ENCODE data around the gene ELAVL1.

The ELAVL1 gene

DNA sequence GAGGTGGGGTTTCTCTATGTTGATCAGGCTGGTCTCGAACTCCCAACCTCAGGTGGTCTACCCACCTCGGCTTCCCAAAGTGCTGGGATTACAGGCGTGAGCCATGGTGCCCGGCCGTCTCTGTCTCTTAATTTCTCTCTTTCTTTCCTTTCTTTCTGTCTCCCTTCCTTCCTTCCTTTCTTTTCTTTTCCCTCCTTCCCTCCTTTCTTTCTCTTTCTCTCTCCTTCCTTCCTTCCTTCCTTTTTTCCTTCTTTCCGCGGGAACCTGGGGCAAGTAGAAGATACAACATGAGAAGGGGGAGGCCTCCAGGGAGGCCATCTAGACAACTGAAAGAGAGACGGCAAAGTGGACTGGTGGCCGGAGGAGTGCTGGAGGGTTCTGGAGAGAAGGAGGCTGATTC lies 15.2 kb upstream of the ELAVL1 start:
- no peak for DNase-seq

DNA sequence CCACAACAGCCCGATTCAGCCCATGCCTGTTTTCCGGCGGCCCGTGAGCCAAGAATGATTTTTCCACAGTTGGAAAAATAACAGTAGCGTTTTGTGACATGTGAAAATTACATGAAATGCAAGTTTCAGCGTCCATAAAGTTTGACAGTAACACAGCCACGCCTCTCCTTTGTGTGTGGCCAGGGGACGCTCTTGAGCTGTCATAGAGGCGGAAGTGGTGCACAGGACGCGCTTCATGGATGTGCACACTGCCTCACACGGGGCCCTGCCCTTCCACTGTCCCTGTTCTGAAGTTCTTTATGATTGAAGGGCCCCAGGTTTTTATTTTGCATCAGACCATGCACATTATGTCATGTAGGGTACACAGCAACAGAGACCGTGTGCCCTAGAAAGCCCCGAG lies 12.4 kb upstream of the ELAVL1 start:
- DNase-seq: no peak

DNA sequence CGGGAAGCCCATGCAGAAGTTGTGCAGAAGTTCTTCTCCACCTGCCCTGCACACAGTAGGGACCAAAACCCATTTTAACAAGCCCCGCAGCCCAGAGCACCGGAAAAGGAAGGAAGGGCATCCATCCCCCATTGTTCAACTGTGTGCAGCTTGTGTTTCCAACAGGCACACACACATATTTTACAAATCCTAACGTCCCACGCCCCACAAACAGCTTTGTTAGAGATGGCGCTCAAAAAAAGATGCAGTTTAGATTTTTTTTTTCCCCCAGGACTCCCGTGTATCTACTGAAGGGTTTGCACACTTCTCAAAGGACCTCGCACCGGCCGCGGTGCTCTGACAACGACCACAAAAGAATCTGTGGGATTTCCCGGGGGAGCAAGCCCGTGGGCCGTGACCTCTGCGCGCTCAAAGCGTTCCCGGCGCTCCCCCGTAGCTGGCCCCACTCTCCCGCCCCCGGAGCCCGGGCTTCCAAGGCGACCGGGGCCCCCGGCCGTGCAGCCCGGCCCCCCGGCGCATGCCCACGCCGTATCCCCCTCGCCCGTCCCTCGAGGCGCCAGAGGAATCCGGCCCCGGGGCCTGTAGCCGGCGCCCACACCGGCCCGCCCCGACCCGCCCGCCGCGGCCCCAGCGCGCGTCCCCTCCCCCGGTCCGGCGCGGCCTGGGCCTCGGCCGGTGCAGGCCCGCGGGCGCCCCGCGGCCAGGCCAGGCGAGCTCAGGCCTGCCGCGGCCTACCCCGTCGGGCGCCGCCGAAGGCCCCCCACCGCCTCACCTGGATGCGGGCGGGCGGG lies 523 bp downstream of the ELAVL1 start:
- DNase-seq: no peak

DNA sequence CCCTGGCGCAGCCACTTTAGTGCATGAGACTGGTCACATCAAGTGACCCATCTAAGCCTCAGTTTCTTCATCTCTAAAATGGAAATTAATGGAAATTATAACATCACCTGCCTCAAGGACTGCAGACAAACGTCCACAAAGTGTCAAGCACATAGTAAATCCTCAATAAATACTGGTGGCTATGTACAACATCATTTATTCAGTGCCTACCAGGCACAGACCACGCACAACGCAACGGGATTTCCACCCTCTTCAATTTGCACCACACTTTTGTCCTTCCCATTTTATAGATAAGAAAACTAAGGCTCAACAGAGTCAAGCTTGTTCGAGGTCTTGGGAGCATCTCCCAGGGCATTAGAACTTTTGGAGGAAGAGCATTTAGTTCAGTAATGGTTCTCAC lies 1.4 kb downstream of the ELAVL1 start:
- no peak for DNase-seq

DNA sequence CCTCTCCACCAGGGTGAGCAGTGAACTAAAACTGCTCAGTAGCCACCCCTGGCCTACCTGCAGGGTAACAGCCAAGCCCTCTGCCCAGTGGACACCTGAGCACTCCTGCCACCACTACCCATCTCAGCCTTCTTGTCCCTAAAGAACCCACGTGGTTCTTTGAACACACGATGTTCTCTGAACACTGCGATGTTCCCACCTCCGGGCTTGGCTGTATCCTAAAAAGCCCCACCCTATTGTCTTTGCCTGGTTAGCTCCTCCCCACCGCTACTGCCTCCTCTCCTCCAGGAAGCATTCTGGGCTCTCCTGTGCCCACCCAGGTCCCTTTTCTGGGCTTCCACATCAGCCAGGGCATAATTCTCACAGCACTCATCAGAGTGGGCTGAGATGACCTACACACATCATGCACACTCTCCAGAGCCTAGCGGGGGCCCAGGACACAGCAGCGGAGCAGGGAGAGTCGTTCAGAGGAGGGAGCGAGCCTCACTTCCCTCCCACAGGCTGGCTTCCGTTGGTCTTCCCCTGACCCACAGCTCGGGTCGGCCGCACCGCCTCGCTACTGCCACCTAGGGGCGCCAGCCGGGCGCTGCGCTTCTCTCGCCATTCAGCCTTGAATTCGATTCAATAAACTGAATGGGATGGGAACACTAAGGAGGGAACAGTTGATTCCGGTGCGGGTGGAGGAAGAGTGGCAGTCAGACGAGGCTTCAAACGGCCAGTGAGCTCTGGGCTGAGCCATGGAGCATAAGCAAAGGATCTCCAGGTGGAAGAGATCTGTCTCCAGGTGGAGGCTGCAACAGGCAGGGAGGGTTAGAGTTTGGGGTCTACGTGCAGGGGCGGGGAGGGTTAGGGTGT lies 3.2 kb downstream of the ELAVL1 start:
- DNase-seq: peak in 13 of 14 donors; percentile 8 to 83 (median 50)

DNA sequence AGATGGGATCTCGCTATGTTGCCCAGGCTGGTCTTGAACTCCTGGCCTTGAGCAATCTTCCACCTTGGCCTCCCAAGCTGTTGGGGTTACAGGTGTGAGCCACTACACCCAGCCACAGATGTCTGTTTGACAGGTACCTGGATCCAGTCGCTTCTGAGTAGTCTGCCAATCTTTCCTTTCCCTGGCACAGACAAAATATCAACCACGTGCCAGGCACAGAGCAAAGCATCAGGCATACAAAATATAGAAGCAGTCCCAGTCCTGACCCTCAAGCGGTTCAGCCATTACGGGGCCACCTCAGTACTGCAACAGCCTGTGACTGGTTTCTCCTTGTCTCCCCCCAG lies 3.8 kb downstream of the ELAVL1 start:
- peak in 1 of 14 donors; percentile 43 for DNase-seq

DNA sequence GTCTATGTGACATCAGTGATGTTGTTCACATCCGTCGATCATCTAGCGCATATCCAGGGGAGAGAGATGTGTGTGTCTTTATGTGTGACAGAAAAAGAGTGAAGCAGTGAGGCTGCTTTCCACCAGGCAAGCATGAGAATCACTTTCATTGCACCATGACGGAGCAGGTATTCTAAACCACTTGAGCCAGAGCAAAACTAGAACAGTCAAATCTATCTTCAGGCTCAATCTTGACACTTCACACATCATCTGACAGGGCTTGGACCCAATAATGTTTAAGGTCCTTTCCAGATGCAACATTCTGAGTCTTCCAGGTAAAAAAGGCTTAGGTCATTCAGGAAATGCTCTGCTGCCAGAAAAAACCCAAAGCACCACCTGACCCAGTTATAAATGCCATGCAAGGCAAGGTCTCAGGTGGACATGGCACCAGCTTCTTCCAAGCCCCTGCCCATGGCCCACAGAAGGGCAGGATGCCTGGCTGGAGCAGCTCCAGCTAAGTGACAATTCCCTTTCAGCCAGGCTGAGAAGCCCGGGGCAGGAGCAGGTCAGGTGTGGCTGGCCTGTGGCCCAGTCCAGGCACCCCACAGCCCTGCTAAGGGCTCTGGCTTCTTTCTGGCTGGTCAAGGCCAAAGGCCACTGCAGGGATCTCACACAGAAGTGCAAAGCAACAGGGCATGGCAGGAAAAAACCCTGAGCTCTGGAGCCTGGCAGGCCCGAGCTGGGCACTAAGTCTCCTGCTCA lies 5.0 kb downstream of the ELAVL1 start:
- DNase-seq: no peak

DNA sequence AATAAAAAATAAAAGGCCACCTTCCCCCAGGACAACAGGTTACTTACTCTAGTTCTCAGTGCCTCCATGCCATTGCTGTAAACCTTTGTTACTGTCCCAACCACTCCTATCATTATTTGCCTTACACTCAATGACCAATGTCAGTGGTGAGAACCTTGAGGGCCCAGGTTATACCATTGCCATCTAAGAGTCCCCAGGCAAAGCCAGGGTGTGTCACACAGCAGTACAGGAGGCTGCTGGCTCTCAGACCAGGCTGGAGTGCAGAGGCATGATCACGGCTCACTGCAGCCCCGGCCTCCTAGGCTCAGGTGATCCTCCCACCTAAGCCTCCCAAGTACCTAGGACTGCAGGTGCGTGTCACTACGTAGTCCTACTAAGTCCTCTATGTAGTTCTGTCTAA lies 6.1 kb downstream of the ELAVL1 start:
- no peak for DNase-seq

DNA sequence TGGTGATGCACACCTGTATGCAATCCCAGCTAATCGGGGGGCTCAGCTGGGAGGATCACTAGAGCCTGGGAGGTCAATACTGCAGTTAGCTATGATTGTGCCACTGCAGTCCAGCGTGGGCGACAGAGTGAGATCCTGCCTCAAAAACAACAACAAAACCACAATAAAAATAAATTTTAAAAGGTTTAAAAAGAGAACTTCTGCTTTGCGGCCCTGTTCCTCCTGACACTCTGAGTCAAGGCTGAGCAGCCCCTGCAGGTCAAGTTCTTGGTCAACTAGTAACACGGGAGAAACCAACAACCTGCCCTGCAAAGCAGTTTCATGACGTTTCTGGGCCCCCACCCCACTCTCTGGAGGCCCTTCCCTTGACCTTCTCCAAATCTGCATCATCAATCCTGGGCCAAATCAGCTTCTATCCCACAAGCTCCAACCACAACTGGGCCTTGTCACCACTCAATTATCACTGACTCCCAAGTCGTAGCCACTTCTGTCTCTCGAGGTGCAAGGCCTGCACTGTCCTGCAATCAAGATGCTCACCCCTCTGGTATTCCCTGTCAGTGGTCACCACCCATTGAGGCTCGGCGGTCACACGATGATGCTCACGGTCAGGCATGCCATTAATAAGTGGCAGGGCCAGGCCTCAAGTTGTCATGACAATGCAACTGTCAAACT lies 7.5 kb downstream of the ELAVL1 start:
- no peak for DNase-seq

DNA sequence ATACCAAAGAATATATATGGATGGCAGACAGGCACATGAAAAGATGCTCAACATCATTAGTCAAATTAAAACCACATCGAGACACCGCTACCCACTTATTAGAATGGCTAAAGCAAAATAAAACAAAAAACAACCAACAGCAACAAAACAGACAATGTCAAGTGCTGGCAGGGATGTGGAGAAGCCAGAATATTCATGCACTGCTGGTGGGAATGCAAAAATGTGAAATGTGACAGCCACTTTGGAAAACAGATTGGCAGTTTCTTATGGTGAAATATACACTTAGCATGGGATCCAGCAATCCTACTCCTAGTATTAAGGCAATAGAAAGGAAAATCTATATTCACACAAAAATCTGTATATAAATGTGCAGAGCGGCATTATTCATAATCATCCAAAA lies 8.6 kb downstream of the ELAVL1 start:
- no peak for DNase-seq

DNA sequence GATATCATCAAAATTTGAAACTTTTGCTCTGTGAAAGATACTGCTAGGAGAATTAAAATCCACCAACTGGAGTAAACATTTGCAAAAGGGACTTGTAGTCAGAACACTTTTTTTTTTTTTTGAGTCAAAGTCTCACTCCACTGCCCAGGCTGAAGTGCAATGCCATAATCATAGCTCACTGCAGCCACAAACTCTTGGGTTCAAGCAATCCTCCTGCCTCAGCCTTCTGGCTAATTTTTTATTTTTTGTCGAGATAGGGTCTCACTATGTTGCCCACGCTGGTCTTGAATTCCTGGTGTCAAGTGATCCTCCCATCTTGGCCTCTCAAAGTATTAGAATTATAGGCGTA lies 9.7 kb downstream of the ELAVL1 start:
- DNase-seq: no peak

DNA sequence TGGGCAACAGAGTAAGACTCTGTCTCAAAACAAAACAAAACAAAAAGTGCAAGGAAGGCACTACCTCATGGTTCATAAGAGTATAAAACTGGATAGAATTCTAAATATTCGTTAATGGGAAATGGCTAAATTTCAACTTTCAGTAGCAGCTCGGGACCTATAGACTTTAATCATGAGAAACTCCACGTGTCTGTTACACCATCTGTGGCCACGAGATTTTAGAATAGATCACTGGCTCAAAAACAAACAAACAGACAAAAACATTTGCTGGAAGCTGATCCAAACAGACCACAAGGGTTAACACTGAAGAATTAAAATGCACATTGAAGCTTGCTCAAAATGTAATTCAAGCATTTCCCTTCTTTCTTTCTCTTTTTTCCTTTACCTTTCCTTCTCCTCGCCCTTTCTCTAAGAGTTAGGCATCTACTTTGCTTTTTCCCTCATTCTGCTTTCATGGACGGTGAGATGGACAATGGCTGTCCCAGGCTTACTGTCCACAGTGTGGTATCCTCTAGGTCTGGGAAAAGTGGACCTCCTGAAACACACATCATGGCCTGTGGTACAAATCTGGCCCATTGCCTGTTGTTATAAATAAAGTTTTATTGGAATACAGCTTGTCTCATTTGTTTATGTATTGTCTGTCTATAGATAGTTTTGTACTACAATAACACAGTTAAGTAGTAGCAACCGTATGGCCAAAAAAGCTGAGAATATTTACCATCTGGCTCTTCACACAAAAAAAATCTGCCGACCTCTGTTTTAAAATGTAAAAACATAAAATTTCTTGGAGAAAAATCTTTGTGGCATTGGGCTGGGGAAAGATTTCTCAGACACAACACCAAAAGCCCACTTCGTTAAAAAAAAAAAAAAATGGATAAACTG lies 10.3 kb downstream of the ELAVL1 start:
- DNase-seq: no peak

DNA sequence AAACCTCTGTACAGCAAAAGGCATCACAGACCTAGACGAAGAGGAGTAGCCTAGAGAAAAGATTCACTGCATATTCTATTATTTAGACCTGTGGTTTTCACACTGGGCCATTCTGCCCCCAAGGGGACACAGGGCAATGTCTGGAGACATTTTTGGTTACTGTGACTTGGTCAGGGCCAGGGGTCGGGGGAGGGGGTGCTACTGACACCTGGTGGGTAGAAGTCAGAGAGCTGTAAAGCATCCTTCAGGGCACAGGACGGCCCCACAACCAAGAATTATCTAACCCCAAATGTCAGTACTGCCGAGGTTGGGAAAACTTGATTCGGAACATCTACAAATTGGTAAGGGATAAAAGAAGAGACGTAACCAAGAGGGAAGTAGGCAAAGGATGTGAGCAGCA lies 11.3 kb downstream of the ELAVL1 start:
- DNase-seq: no peak

DNA sequence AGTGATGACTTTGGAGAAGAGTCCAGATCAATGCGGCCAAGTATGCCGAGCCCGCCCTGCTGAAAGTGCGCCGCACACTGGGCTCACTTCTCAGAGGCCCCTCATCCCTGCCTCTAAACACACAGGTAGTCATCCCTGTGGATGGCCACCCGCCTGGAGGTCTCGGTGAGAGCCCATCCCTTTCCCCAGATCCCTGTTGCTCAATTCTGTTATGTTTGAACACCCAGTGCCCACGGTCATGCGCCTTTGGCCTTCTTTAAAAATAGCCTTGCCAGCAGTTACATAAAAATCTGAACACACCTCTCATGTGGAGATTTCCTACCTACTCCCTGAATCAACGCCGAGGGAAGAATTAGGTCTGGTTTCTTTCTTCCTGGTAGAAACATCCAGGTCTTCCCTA lies 11.9 kb downstream of the ELAVL1 start:
- DNase-seq: peak in 1 of 14 donors; percentile 46

DNA sequence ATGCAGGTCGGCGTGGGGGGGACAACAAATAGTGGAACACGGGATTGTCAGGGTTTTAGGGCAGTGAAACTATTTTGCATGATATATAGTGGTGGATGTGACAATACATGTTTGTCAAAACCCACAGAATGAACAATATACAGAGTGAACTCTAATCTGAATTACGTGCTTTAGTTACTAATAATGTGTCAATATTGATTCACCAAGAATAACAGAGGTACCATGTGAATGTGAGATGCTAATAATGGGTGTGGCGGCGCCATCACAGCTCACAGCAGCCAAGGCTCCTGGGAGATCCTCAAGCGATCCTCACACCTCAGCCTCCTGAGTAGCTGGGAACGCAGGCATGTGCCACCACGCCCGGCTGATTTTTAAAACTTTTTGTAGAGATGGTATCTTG lies 12.9 kb downstream of the ELAVL1 start:
- DNase-seq: no peak

DNA sequence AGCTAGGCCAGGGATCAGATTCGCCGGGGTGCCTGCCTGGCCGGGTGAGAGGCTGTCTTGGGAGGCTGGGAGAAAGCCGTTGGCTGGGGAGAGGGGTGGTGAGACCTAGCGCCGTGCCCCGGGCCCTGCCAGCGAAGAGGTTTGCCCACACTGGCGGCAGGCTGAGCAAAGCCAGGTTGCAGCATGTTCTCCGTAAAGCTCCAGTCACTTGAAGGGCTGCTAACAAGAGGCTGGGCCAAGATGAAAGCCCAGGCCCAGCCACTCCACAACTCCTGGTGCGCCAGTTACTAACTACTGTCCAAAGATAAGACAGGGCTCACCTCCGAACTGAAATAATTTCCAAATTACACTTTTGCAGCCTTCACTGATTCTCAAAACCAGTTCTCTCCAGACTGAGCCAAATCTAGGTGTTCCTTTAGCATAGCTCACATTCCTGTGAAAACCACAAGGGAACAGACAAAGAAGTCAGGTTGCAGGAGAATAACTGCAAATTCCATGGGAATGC lies 16.3 kb downstream of the ELAVL1 start:
- DNase-seq: no peak

DNA sequence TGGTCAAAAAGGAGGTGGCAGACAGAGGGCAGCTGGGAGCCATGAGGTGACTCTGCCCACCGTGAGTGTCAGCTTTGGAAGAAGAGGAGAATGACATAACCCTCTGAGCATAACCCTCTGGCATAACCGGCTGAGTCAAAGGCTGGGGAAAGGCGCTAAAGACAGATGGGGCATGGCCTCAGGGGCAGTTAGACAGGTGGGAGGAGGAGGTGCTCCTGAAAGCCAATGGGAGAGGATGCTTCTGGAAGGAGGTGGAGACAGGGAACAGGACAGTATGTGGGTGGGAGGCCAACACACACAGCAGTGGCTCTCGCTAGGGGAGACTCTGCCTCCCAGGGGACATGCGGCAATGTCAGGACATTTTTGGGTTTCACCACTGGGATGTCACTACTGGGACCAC lies 17.1 kb downstream of the ELAVL1 start:
- DNase-seq: peak in 1 of 14 donors; percentile 12

DNA sequence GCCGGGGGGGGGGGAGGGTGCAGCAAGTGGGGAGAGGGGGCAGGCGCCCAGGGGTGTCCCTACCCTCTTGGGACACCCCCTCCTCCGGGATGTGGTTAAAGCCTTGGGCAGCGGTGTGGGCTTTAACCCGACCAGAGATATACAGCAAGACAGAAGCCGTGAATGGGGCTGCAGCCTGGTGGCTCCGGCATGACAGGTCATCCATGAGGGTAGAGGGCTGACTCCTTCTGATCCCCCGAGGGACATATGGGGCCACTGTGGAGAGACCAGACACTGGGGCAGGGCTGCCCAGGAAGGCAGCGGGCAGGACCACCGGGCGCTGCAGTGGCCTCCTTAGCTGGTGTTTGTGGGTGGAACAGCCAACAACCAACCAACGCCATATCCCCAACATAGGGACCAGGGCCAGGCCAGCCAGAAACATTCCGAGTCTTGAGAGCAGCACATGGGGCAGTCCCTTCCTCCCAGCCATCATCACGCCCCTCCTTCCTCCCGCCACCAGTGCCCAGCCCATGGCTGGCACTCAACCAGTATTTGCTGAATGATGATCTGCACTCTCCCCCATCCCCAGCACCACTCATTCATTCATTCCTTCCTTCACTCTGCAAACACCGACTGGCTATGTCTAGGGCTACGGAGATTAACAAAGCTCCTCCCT lies 18.2 kb downstream of the ELAVL1 start:
- peak in 1 of 14 donors; percentile 15 for DNase-seq

DNA sequence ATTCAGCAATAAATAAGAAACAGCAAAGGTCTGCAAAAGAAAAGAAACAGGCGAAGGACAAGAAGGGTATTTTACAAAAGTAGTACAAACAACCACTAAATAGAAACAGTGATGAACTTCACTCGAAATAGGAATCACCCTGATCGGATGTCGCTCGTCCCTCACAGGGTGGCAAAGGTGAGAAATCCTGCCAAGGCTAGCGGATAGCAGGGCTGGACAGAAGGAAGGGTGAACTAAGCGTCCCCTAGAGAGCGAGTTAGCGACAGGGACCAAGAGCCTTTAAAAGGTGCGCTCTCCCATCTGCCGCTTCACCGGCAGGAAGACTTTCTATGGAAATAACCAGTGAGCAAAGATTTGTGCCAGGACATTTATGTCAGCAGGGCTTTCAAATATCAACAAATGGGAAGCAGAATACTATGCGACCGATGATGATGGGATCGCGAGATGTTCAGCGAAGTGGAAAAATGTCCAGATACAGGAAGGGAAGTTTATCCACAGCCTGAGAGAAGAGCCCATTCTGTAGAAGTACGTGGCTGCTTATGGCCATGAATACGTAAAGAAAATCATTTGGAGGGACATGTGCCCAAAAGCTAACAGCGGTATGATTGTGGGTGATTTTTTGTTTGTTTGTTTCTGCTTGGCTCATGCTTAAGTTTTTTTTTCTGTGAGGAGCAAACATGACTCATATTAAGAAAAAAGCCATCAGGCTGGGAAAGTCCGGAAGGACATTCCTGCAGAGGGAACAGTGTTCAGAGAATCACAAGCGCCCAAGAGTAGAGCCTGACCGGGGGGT lies 18.9 kb downstream of the ELAVL1 start:
- DNase-seq: peak in 1 of 14 donors; percentile 54

DNA sequence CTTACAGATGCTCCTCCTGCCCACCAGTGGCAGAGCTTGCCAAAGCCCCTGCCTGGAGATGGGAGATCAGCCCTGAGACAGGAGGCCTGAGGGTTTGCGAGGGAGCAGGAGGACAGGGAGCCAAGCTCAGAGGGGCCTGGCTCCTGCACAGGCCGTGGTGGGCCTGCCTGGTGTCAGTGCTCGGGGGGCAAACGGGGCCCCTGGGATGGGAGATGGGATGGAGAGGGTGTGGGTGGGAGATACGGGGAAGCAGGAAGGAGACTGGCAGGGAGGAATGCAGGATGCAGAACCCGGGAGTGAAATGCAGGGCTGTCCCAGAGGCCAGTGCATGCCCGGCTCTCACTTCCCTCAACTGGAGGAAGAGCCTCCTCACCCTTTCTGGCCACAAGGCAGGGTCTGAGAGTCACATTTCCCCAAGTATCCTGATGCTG lies 19.9 kb downstream of the ELAVL1 start:
- DNase-seq: no peak
